Measurements from ENCODE around the gene CAPN15. TPM values are rescaled to one million over a fixed set of nuclear protein-coding genes. Genes with fewer than 3 reads are reported as not detected.

The CAPN15 gene
- total and polyA plus RNA-seq, 8 donors: 16.7 to 57.2 (median 27.1) TPM

DNA sequence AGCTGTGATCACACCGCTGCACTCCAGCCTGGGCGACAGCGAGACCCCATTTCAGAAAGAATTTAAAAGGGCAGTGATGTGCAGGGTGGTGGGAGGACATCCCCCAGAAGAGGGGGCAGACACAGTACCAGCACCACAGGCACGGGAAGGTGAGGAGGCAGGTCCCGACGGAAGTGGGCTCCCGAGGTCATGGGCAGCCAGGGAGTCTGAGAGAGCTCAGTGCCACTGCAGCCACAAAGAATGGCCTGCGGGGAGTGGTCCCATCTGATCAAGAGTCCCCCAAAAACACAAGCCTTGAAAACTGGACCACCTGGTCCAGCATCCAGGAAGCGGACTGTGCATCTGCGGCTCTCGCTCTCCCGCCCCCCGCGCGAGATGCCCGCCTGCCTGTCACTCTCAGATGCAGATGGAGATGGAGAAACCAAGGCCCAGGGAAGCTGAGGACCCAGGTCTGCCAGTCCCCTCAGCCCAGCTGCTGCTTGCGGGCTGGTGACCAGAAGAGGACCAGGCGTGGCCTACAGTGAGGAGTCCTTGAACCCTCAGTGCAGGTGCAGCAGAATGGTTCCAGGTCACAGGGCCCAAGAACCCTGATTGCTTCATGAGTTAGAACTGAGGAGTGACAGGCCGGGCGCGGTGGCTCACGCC lies 4.3 kb upstream of the CAPN15 start:
- peaks cover 0 to 29% of the 10 kb centered on the region in 2 donors for H3K36me3 ChIP-seq
- DNase-seq (no peak), ATAC-seq (no peak)
- TF ChIP-seq, protein P1, sequence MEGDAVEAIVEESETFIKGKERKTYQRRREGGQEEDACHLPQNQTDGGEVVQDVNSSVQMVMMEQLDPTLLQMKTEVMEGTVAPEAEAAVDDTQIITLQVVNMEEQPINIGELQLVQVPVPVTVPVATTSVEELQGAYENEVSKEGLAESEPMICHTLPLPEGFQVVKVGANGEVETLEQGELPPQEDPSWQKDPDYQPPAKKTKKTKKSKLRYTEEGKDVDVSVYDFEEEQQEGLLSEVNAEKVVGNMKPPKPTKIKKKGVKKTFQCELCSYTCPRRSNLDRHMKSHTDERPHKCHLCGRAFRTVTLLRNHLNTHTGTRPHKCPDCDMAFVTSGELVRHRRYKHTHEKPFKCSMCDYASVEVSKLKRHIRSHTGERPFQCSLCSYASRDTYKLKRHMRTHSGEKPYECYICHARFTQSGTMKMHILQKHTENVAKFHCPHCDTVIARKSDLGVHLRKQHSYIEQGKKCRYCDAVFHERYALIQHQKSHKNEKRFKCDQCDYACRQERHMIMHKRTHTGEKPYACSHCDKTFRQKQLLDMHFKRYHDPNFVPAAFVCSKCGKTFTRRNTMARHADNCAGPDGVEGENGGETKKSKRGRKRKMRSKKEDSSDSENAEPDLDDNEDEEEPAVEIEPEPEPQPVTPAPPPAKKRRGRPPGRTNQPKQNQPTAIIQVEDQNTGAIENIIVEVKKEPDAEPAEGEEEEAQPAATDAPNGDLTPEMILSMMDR (IDR thresholded peaks at IDR 0.05): no peak
- intact Hi-C loops (cut with DNase I): no loop called here
- H3K27ac ChIP-seq: no peak overlapping the region
- H3K9me3 ChIP-seq: no peaks in the 10 kb centered on the region
- peaks cover 10 to 20% of the 10 kb centered on the region in 2 donors for H3K4me1 ChIP-seq
- H3K27me3 ChIP-seq: no peaks in the 10 kb centered on the region
- no peak overlapping the region for H3K4me3 ChIP-seq

DNA sequence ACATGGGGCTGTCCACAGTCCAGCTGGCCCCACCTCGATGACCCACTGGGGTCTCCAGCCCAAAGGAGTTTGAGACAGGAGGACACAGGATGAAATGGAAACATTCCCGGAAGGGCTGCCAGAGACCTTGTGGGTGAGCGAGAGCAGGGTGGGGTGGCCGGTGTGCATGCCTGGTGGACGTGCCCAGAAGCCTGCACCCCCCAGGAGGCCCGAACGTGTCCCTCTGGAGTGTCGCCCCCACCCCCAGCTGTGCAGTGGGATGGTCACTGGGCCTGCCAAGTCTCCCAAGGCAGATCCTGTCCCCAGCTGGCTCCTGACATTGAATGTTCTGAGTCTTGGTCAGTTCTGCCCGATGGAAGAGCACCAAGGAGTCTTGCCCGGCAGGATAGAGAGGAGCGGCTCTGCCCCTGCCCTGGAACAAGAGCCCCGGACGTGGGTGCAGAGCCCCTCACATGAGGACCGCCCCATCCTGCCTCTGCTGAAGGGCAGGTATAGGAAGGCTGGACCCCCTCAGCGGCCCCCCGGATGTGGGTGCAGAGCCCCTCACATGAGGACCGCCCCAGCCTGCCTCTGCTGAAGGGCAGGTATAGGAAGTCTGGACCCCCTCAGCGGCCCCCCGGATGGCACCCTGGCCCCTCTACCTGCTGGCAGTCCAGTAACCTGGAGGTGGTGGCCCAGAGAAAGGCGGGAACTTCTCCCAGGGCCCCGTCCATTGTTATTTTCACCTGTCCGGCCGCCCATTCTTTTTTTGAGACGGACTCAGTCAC lies 3.1 kb upstream of the CAPN15 start:
- ATAC-seq (no peak), DNase-seq (no peak)
- Histone ChIP-seq H3K36me3 (peaks cover 0 to 22% of the 10 kb centered on the region in 2 donors), H3K27ac (no peak overlapping the region), H3K9me3 (no peaks in the 10 kb centered on the region), H3K4me3 (no peak overlapping the region), H3K27me3 (no peaks in the 10 kb centered on the region), H3K4me1 (peaks cover 18 to 32% of the 10 kb centered on the region in 2 donors)
- intact Hi-C loops (cut with DNase I): no loop called here
- TF ChIP-seq, protein P1 (IDR thresholded peaks at IDR 0.05): no peak

DNA sequence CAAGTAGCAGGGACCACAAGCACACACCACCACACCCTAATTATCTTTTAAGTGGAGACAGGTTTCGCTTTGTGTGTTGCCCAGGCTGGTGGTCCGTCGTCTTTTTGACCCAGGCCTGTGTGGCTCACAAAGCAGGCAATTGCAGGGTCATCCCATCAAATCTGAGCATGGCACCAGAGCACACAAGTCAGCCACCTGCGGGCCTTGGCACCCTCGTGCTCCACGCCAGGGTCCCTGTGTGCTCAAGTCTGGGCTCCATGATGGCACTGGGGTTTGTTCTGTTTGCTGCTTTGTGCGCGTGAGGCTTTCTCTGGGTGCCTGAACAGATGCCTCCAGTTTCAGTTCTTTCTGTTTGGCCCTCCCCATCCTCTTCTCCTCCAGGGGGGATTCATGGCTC lies 2.4 kb upstream of the CAPN15 start:
- DNase-seq (no peak), ATAC-seq (no peak)
- no peaks in the 10 kb centered on the region for H3K27me3 ChIP-seq
- H3K9me3 ChIP-seq: no peaks in the 10 kb centered on the region
- intact Hi-C loops (cut with DNase I): no loop called here
- H3K4me1 ChIP-seq: peaks cover 21 to 39% of the 10 kb centered on the region in 2 donors
- H3K36me3 ChIP-seq: peaks cover 0 to 20% of the 10 kb centered on the region in 2 donors
- no peak overlapping the region for H3K27ac ChIP-seq
- no peak overlapping the region for H3K4me3 ChIP-seq
- TF ChIP-seq, protein P1 (IDR thresholded peaks at IDR 0.05): no peak

DNA sequence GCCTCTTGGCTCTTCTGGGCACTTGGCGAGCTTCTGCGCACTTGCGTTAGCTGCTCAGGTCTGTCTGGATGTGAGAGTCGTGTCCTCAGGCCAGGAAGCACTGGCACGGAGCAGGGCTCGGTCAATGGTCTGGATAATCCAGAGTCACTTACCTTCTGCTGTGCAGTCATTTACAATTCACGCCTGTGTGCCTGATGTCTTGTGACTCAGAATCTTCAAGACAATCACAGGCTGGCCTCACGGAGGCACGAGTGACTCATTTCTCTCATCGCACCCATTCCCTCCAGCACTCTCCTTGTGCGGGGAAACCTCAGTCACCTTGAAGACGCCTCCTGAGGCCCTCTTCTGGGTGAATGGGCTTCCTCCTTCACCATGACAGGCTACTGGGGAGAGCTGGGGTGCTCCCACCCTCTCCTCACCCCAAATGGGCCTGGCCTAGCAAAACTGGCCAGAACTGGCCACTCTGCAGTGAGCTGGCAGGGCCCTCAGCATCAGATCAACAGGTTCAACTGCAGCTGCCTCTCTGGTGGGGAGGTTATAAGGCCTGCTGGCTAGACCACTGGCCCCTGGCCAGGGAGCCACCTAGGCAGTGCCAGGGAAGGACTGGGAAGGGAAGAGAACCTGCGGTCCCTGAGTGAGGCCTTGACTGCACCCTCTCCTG lies 1.9 kb upstream of the CAPN15 start:
- no peak for DNase-seq
- Histone ChIP-seq H3K27me3 (no peaks in the 10 kb centered on the region), H3K36me3 (peaks cover 0 to 18% of the 10 kb centered on the region in 2 donors), H3K9me3 (no peaks in the 10 kb centered on the region), H3K4me3 (peak overlapping the region in 1 of 2 donors; percentile 88), H3K4me1 (peaks cover 21 to 44% of the 10 kb centered on the region in 2 donors), H3K27ac (peak overlapping the region in 1 of 2 donors; percentile 4)
- intact Hi-C loops (cut with DNase I): no loop called here
- TF ChIP-seq, protein P1 (IDR thresholded peaks at IDR 0.05): no peak
- ATAC-seq: no peak
